GM21576 (cell line): ENCODE data around the gene CCDC60.

ENCODE experiments used
- ATAC-seq: cut with Tn5 transposase; IDR thresholded peaks from one replicate; pipeline ENCODE4 v1.9.1; 2021; ENCODE audit warnings: mild to moderate bottlenecking, moderate library complexity; ENCODE audit not compliant: unreplicated experiment

Gene CCDC60

DNA sequence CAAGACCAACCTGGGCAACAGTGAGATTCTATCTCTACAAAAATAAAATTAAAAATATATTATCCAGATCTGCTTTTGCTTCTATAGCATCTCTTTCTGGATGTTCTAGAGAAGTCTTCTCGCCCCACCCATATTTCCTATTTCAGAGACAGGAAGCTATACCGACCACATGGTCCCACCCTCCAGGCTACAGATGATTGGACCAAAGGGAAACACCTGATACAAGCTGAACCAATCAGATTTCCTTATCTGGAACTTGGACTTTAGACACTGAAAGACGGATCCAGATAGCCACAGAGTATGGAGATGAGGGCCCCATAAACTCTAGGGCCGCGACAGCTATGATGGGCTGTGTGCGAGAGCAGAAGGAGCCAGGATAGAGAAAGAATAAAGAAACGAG lies 48.7 kb downstream of the CCDC60 start:
- no peak for ATAC-seq

DNA sequence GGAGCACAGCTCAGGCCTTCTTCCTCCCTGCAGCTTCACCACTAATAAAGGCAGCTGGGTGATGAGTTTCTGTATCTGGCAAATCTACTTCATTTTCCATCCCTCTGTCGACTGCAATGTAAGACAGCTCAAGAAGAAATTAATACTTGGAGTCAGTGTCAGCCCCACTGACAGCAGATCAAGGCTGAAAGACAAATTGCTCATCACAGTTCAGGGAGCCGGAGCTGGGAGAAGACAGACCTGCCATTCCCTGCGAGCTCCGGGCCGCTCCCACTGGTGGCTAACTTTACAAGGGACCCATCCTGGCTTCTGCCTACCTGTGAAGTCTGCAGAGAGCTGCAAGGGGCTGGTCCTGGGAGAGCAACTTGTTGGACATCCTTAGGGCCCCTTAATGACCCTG lies 49.8 kb downstream of the CCDC60 start:
- ATAC-seq, result no peak

DNA sequence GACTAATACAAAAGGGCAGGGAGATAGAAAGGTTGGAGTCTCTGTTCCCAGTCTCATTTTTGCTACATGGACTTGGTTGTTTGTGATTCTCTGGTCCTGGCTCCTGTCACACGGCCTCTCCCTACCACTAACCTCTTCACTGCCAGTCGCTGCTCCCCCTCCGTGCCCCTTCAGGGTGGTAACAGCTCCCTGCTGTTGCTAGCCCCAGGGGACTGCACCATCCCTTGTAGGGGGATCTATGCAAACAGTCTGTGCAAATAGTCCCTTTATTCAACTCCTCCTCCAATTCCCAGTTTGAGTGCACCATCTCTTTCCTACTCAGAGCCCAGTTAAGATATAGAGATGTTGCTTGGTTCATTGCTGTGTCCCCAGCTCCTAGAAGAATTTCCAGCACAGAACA lies 51.1 kb downstream of the CCDC60 start:
- no peak for ATAC-seq

DNA sequence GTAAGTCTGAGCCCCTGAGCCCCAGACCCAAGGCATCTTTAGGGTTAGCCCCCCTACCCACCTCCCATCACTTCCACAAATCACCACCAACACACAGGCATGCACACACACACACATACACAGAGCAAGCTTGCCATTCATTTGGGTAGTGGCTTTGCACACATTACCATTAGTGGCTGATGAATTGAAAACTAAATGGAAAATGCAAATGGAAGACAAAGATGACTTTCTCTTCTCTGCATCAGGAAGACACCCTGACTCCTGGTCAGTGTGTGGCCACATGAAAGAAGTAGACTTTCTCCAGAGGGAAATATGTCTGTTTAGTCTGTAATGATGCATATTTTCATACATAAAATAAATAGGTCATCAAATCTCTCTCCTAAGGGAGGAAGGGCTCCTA lies 55.2 kb downstream of the CCDC60 start:
- ATAC-seq, result no peak

DNA sequence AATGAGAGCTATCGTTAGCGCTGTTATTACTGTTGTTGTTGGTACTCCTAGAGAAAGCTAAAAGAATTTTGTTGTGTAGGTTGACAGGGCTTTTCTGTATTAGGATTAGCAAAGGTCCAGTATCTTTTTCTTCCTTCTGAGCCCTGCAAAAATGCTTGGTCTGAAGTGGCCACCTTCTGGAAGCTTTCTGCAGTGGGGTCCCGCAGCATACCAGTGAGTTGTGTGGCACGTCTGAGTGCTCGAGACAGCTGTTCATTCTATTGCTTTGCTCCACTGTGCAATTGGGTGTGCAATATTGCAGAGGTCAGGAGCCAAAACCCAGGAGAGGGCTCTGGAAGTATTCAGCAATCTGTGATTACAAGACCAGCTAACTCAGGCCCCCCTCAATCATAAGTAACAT lies 57.1 kb downstream of the CCDC60 start:
- no peak for ATAC-seq

DNA sequence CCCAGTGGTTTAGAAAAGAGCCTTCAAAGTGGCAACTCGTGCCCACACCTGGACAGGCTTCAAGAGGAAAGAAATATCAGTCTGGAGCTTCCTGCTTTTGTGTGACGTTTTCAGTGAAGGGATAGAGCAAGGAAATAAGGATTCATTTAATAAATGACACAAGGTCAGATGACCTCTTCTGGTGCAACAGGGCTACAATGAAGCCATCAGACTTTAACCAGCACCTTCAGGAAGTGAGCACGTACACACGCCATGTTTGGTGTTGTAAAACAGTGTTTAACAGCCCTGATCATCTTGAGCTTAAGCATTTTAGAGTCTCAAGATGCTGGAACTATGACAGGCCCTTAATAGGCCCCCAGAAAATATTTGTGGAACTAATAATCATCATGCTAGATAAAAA lies 59.1 kb downstream of the CCDC60 start:
- ATAC-seq, result no peak

DNA sequence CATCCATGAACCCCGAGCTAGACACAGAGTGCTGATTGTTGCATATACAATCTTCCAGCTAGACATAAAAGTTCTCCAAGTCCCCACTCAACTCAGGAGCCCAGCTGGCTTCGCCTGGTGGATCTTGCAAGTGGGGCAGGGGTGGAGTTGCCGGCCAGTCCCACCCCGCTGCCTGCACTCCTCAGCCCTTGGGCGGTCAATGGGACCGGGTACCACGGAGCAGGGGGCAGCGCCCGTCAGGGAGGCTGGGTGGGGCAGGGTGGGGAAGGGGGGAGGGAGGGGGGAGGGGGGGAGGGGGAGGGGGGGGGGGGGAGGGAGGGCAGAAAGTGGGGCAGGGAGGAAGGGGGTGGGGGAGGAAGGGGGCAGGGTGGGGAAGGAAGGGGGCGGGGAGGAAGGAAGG lies 63.0 kb downstream of the CCDC60 start:
- no peak for ATAC-seq

DNA sequence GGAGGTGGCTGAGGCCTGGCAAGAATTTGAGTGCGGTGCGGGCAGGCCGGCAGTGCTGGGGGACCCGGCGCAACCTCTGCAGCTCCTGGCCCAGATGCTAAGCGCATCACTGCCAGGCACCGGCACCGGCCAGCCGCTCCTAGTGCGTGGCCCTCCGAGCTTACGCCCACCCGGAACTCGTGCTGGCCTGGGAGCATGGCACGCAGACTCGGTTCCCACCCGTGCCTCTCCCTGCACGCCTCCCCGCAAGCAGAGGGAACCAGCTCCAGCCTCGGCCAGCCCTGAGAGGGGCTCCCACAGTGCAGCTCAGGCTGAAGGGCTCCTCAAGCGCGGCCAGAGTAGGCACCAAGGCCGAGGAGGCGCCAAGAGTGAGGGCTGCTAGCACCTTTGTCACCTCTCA lies 63.7 kb downstream of the CCDC60 start:
- ATAC-seq, result no peak

DNA sequence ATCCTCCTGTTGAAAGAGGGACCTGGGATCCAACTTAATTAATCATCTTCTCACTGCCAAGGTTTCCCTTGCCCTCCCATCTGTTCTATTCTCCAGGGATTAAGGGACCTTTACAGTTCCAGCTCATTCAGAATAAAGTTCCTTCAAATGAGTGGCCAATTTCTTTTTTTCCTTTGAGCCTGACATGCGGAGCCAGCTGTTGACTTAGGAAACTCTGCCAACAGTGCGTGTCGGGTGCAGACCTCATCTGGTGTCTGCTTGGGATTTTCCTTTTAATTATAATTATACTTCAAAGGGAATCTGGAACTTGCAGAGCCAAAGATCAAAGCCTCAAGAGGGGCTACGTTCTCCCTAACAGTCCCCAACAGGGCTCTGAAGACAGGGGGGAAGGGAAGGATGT lies 64.8 kb downstream of the CCDC60 start:
- ATAC-seq, result no peak

DNA sequence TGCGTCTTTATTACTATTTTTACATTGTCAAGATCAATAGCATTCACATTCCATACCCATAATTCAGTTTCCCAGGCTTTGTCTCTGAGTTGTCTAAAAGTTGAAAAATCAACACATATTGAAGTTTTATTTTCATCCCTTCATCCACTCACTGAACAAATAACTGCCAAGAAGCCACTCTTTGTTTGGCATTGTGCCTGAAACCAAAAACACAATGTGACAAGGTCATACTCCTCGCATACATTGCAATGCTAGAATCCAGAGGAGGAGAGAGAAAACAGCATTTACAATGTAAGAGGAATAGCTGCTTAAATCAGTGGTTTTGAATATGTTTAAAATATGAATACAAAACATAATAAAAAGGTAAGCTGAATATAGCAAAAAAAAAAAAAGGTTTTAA lies 71.8 kb downstream of the CCDC60 start:
- ATAC-seq, result no peak

DNA sequence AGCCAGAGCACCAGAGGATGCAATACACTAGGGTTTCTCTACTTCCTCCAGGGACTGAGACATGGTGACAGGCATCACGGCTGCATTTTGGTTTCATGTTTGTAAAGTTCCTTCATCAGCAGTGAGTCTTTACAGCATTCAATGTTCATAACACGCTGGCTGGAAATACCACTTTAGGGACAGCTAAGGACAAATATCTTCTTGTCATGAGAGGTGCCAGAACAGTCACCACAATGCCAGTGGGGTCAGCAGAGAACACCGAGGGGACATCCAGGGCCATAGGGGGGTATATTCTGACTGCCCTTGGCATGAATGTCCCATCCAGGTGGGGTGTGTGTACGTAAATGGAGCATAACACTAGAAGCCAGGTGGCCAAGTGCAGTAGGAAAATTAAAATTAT lies 72.3 kb downstream of the CCDC60 start:
- ATAC-seq, result no peak

DNA sequence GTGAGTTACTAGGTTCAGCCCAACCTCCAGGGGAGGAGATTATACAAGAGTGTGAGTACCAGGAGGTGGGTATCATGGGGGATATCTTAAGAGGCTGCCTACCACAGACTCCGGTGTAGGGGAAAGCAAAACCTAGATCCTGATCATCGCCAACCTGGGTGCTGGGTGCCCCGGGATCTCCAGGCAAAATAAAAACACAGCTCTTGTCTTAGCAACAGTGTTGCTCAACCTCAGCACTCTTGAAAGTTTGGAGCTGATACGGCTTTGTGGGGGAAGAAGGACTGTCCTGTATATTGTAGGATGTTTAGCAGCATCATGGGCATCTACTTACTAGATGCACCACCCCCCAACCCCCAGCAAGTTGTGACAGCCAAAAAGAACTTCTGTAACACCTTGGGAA lies 74.5 kb downstream of the CCDC60 start:
- no peak for ATAC-seq

DNA sequence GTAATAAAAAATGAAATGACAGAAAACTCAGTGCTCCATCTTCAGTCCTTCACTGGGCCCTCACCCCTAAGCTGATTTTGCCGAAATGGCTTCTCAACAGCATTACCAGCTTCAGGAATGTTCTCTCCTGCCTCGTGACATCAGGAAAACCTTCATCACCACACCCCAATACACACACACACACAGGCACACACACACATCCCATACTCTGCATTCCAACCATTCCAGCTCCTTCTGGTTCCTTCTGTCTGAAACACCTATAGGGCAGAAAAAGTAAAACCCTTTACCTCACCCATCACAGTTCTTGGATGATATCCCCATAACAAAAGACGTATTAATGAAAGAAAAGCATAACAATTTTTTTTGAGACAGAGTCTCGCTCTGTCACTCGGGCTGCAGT lies 75.9 kb downstream of the CCDC60 start:
- no peak for ATAC-seq

DNA sequence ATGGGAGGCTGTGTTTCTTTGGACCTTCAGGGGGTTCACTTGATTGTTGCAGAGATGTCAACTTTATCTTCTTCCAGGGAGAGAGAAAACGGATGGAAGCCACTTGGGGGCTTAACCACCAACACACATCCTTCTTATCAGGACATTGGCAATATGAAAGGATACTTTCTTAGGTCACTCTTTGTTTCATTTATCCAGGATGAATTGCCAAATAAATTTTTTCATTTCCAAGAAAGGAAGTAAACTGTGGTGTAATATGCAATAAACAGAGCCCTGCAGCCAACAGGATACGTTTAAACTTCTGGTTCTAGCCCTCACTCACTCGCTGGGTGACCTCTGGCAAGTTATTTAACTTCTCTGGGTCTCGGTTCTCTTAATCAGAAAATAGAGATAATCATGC lies 77.8 kb downstream of the CCDC60 start:
- no peak for ATAC-seq

DNA sequence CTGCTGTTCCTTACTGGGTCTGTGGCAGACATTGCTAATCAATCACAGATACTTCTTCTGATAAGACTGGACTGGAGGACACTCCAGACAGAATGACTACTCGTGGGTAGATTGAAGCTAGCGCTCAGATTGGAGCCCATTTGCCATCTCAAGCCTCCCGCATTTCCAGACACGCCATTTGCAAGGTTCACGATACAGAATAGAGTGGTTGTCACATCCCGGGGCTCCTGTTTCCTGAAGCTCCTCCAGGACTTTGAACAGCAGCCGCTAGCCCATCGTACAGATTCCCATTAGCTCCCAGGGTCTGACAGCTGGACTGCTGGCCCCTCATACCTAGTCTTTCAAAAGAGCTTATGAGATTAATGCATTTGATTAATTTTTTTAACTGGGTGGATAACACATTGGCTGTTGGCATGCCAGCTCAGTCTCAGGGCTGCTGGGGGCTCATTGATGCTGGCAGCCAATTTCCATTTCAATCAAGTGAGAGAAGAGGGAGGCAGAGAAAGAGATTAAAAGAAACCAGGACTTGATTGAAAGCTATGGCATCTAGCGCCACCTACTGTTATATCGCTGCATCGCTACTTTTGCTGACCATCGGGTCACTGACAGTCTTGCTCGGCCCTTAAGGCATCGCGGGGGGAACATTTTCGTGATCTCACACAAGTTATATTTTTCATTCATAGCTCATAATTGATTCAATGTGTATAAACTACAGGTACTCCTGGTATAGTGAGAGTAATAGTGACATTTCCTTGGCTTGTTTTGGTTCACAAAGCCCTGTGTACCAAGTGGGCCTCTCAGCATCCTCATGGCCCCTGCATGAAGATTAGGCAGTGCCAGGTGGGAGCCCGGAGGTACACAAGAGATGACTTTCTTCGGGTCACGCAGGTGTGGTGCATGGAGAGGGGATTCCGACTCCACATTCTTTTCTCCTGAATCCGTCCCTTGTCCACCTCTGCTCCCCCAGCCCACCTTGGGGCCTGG lies 78.6 kb downstream of the CCDC60 start:
- no peak for ATAC-seq

DNA sequence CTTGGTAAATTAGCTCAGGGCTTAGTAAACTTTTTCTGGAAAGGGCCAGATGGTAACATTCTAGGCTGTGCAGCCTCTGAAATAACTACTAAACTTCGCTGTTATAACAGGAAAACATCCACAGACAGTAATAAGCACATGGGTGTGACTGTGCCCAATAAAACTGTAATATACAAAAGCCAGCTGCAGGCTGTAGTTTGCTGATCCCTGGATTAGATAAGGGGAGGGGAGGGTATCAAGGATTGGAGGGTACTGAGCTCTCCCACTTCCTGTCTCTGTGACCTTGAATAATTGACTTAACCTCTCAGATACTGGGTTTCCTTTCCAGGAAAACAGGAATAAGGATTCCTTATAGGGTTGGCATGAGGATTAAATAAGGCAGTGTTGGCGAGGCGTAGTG lies 81.2 kb downstream of the CCDC60 start:
- ATAC-seq, result no peak

DNA sequence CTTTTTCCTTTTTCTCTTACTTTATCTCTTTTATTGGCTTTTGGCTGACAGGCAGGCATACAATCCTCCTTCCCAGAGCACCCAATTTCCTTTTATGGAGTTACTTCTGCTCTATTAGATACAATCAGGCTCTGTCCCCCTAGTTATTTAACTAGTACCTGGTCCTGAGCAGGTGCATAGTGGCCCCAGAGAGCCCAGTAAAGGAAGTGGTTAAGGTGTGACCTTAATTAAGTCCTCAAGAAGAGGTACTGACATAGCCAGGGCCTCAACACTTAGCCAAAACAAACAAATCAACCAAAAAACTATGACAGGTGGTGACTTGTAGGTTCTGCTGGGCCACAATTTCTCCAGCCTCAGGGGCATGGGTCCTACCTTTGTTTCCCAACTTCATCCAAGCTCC lies 82.9 kb downstream of the CCDC60 start:
- no peak for ATAC-seq

DNA sequence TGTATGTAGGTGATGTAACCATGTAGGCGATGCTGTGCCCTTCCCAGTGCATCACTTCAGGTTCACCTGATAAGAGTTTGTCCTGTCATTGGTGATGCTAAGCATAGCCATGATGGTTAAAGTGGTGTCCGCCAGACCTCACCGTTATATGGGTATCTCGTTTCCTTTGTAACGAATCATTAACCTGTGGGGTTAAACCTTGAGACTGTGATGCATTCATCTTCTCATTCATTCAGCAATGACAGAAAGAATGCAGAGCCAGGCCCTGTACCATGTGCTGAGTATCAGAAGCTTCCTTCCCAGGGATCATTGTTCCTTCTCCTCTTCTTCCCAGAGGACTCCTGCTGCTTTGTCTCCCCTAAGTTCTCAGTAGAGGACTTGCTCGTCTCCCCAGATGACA lies 84.9 kb downstream of the CCDC60 start:
- no peak for ATAC-seq

DNA sequence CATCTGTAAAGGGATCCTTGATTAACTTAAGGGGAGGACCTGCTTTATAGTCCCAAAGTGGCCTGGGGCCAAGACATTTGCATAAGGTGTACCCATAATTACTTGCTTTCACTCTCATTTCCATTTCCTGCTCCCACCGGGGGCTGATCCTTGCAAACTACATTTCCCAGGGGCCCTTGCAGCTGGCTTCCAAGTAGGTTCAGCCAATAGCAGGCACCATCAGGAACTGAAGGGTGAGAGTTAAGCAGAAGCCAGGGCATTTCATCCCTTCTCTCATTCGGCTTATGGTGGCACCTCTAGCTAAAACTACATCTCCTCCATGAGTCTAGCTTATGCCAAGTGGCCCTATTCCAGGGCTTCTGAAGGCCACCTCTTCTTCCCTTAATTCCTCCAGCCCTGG lies 88.8 kb downstream of the CCDC60 start:
- no peak for ATAC-seq

DNA sequence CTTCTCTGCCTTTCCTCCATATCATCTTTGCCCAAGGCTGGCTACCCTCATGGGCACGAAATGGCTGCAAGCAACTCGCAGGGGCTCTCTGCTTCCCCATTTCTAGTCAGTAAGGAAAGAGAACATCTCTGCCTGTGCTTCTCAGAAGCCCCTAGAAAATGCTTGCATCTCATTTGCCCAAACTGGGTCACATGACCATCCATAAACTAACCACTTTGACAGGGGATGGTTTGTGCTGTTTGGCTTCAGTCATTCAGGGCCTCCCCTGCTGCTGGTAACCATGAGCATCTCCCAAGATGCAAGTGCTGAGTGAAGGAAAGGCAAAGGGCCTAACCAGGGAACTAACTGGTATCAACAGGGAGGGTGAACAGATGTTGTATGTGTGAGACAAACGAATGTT lies 91.1 kb downstream of the CCDC60 start:
- ATAC-seq, result no peak

DNA sequence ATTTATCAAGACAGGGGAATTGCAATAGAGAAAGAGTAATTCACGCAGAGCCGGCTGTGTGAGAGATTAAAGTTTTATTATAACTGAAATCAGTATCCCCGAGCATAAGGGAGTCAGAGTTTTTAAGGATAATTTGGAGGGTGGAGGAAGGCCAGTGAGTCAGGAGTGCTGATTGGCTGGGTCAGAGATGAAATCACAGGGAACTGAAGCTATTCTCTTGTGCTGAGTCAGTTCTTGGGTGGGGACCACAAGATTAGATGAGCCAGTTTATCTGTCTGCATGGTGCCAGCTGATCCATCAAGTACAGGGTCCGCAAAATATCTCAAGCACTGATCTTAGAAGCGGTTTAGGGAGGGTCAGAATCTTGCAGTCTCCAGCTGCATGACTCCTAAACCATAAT lies 96.6 kb downstream of the CCDC60 start:
- ATAC-seq, result no peak

DNA sequence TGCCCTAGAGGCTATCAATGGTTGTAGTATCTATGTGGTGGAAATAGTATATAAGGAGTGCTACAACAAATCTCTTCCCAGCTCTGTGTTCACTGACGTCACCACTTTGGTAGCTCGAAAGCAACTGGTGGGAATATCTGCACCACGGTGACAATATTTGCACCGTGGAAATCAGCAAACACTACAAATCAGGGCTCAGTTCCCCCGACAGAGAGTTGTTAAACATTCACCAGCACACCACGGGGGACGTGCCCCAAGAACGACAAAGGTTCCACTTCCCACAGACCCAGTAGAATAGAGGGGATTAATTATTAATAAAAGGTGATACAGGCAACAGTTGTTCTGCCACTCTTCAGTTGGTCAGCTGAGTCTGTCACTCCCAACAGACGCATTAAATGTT lies 98.4 kb downstream of the CCDC60 start:
- no peak for ATAC-seq

DNA sequence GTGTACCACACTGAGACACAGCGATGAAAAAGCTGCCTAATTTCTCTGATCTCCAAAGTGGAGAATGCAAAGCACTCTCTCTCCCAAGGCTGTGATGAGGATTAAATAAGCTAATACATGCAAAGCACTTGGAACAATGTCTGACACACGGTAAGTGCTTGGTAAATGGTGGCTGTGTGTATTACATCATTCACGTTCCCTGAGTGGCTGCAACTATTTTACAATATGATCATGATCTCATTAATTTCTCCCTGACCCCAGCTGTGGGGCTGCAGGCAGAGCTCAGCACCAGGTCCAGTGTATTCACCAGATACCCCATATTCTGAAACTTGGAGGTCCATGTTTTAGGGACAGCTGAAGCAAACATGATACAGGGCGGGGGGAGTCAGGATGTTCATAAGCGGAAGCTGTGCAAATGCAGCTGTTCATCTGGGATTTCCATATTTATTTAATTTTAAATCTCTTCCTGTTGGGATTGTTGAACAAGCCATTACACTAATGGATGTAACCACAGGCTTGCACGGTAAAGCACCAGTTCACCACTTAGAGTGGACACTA lies 106.4 kb downstream of the CCDC60 start:
- ATAC-seq, result no peak
